Upper lobe of left lung (tissue), 6 donors: ENCODE results near the gene KCNK13. TPM values are rescaled to one million over a fixed set of nuclear protein-coding genes. Genes with fewer than 3 reads are reported as not detected.
A peak's percentile ranks its signal among the peaks of the same experiment; 100 is the strongest.

Experiments
- ATAC-seq, 2 donors: fragments of 200-7000 bp; cut with Tn5 transposase; one replicate each; pipeline ENCODE4 v1.9.1; 2022; ENCODE audit warnings: mild to moderate bottlenecking in 2 of 2, moderate library complexity in 2 of 2; ENCODE audit not compliant: low FRiP score in 2 of 2
- DNase-seq, 2 donors: peaks; one replicate each; pipeline ENCODE4 v3.0.0-alpha.2; 2019 to 2020
- H3K27ac ChIP-seq, 4 donors: fragments of 200-600 bp; sonication (generic); one replicate each; pipeline ENCODE4 v1.5.1; 2016 to 2019
- H3K27me3 ChIP-seq, 4 donors: fragments of 200-600 bp; sonication (generic); one replicate each; pipeline ENCODE4 v1.5.1; 2017 to 2019
- H3K36me3 ChIP-seq, 4 donors: fragments of 200-600 bp; sonication (generic); one replicate each; pipeline ENCODE4 v1.5.1; 2016 to 2019
- H3K4me1 ChIP-seq, 4 donors: fragments of 200-600 bp; sonication (generic); one replicate each; pipeline ENCODE4 v1.5.1; 2018 to 2019
- H3K4me3 ChIP-seq, 4 donors: fragments of 200-600 bp; sonication (generic); one replicate each; pipeline ENCODE4 v1.5.1; 2017 to 2019; ENCODE audit warnings: mild to moderate bottlenecking in 2 of 4, moderate library complexity in 1 of 4
- H3K9me3 ChIP-seq, 4 donors: fragments of 200-600 bp; sonication (generic); one replicate each; pipeline ENCODE4 v1.5.1; 2018 to 2019
- EP300 ChIP-seq, 4 donors: sonication (generic); formaldehyde crosslinking; IDR thresholded peaks; one replicate each; pipeline ENCODE4 v1.5.1; 2017; ENCODE audit warnings: antibody characterized with exemption in 4 of 4, control low read depth in 2 of 4
- POLR2A ChIP-seq, 4 donors: fragments of 450-650 bp; IDR thresholded peaks; one replicate each; pipeline ENCODE4 v1.5.1; 2016 to 2017; ENCODE audit warnings: antibody characterized with exemption in 4 of 4, mild to moderate bottlenecking in 2 of 4
- POLR2AphosphoS5 ChIP-seq, 2 donors: sonication (generic); formaldehyde crosslinking; IDR thresholded peaks; one replicate each; pipeline ENCODE4 v1.5.1; 2017; ENCODE audit warnings: antibody characterized with exemption in 2 of 2
- WGBS, 2 donors: methylation state at CpG; one replicate each; pipeline ENCODE4 v1.1.5; 2017 to 2018; 5-methylcytosine and 5-hydroxymethylcytosine counted together
- total RNA-seq, 6 donors: library from RNA; depleted of rRNA in 4 of 6; stranded (reverse); fragments of >200 nt in 4 of 6; gene quantifications; one replicate each; pipeline versions ENCODE4 v1.1.0 to v1.2.1, GENCODE V29; 2016 to 2021
- TF ChIP-seq, protein P1 (sequence below), 6 experiments: fragments of 450-650 bp in 4 of 6; fragments of 200-600 bp in 2 of 6; sonication (generic) in 2 of 6; IDR thresholded peaks; one replicate each; pipeline ENCODE4 v1.5.1; 2016 to 2019; ENCODE audit warnings: antibody characterized with exemption in 6 of 6
- donor health status: DM: no; HTN: no; CAD: no; lungs with moderate emphysema.
- donor health status: DM: no; HTN: yes; CAD: no; lungs with severe emphysema.

Gene KCNK13
- 1 to 10 TPM in 3 of 6 donors, under 1 TPM in 1, not detected in 2; 0.22 to 3.0 (median 1.2) TPM for total RNA-seq

DNA sequence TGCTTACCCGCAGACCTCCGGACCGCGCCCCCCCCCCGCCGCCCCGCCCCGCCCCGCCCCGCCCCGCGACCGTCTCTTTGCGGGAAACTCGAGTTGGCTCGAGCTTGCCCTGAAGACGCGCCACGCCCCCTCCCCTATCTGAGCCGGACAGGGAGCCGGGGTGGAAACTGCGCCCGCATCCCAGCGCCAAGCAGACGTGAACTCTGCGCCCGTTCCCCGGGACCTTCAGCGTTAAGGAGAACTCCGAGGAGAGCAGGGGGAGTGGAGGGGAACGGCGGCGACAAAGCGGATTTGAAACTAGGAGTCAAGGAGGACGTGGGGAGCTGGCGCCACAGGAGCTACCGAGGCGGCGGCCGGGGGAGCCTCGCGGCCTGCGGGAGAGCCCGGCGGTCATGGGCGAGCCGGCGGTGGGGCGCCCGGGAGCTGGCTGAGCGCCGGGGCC lies at the start of gene KCNK13:
TSS of gene KCNK13 (plus strand) at position 310 of the 442 bp plus-strand sequence. CDS start 212 bp downstream, outside the sequence.
- Histone ChIP-seq H3K27ac (no peak within 1 kb of the TSS), H3K36me3 (no peaks in the 10 kb centered on the region), H3K4me1 (peaks cover 25 to 29% (median 27%) of the 10 kb centered on the region in 4 donors), H3K27me3 (peaks cover 0 to 32% (median 15%) of the 10 kb centered on the region in 4 donors), H3K4me3 (peak within 1 kb of the TSS in 3 of 4 donors; percentile 35 to 56 (median 44)), H3K9me3 (no peaks in the 10 kb centered on the region)
- WGBS, 2 donors: 1 to 3% methylated on average over 29 to 38 of the region's 52 CpGs
- ATAC-seq: peak in 1 of 2 donors; percentile 57
- DNase-seq: peak in 1 of 2 donors; percentile 24
- no peak for TF ChIP-seq POLR2A (IDR thresholded peaks at IDR 0.05)
- TF ChIP-seq POLR2AphosphoS5 (IDR thresholded peaks at IDR 0.05): no peak
- TF ChIP-seq EP300 (IDR thresholded peaks at IDR 0.05): no peak
- TF ChIP-seq, protein P1, sequence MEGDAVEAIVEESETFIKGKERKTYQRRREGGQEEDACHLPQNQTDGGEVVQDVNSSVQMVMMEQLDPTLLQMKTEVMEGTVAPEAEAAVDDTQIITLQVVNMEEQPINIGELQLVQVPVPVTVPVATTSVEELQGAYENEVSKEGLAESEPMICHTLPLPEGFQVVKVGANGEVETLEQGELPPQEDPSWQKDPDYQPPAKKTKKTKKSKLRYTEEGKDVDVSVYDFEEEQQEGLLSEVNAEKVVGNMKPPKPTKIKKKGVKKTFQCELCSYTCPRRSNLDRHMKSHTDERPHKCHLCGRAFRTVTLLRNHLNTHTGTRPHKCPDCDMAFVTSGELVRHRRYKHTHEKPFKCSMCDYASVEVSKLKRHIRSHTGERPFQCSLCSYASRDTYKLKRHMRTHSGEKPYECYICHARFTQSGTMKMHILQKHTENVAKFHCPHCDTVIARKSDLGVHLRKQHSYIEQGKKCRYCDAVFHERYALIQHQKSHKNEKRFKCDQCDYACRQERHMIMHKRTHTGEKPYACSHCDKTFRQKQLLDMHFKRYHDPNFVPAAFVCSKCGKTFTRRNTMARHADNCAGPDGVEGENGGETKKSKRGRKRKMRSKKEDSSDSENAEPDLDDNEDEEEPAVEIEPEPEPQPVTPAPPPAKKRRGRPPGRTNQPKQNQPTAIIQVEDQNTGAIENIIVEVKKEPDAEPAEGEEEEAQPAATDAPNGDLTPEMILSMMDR (IDR thresholded peaks at IDR 0.05): no peak

DNA sequence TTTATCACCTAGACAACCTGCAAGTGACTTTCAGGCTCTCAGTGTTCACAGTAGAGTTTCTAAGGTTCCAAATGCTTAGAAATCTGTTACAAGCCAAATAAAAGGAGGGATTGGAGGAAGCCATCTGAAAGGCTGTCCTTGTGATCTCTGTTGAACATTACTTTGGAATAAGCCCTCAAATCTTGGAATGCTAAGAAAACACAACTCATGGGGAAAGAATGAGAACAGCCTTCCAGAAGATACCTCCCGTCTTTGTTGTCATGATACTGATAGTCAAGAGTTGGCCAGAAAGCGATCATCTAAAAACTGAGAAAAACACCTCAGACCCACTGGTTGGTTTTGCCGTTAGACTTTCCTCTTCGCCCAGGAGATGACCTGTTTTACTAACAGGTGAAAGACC lies 44.4 kb upstream of the KCNK13 start:
- Histone ChIP-seq H3K27ac (no peak overlapping the region), H3K36me3 (peaks cover 0 to 17% (median 11%) of the 10 kb centered on the region in 4 donors), H3K4me1 (no peaks in the 10 kb centered on the region), H3K27me3 (no peaks in the 10 kb centered on the region), H3K9me3 (no peaks in the 10 kb centered on the region), H3K4me3 (no peak overlapping the region)
- ATAC-seq (no peak), DNase-seq (no peak)
- TF ChIP-seq POLR2AphosphoS5 (IDR thresholded peaks at IDR 0.05) (no peak), POLR2A (IDR thresholded peaks at IDR 0.05) (no peak), EP300 (IDR thresholded peaks at IDR 0.05) (no peak)
- TF ChIP-seq, protein P1 (IDR thresholded peaks at IDR 0.05): no peak
- 93 to 97% methylated on average over 4 of the region's 4 CpGs for WGBS, 2 donors

DNA sequence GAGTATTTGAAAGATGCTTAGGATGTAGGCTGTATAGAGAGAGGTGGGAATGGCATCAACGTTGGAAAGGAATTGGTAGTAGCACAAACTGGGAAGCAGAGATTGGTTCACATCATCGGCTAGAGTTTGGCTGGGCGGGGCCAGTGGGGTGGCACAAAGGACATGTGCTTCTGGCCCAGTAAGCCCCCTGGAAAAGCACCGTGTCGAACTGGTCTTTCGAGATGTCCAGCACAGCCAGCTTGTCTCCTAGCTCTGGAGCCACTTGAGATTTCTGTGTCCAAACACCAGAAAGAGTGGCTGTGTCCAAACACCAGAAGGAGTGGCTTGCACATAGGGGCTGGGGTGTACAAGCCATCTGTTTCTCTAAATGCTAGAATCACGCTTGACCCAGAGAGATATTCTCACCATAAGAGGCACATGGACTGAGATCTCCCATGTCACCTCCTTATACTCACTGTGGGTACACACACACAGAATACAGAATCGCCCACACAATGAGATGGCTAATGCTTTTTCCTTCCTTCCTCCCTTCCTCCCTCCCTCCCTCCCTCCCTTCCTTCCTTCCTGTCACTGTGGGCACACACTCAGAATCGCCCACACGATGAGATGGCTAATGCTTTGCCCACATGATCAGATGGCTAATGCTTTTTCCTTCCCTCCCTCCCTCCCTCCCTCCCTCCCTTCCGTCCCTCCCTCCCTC lies 41.8 kb upstream of the KCNK13 start:
- no peaks in the 10 kb centered on the region for H3K9me3 ChIP-seq
- peaks cover 0 to 30% (median 17%) of the 10 kb centered on the region in 4 donors for H3K36me3 ChIP-seq
- DNase-seq: no peak
- no peak for ATAC-seq
- no peaks in the 10 kb centered on the region for H3K4me1 ChIP-seq
- TF ChIP-seq POLR2AphosphoS5 (IDR thresholded peaks at IDR 0.05) (no peak), EP300 (IDR thresholded peaks at IDR 0.05) (no peak), POLR2A (IDR thresholded peaks at IDR 0.05) (no peak)
- TF ChIP-seq, protein P1 (IDR thresholded peaks at IDR 0.05): no peak
- H3K4me3 ChIP-seq: no peak overlapping the region
- no peaks in the 10 kb centered on the region for H3K27me3 ChIP-seq
- WGBS, 2 donors: 74 to 78% methylated on average over 9 to 10 of the region's 11 CpGs
- no peak overlapping the region for H3K27ac ChIP-seq

DNA sequence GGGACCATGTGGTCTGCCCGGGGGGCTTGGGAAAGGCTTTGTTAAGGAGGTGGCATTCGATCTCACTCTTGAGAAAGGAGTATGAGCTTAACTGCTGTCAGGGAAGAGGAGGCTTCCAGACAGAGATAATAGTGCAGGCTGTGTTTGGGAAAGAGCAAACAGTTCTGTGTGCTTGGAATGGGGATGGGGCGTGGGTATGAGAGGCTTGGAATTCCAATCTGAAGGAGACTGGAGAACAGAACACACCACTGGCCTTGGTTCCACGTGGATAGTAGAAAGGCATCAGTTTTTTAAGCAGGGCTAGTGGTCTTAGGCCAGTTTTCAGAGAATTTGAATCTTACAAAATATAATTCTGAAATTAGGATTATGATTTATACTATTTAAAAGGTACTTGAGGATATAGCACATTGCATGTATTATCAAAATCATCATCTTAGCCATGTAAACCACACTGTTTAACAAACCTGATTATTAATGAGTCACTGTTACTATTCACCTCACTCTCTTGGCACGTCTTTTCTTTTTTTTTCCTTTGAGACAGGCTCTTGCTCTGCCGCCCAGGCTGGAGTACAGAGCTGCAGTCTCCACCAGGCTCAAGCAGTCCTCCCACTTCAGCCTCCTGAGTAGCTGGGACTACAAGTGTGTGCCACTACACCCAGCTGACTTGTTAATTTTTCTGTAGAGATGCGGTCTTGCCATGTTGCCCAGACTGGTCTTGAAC lies 38.5 kb upstream of the KCNK13 start:
- no peaks in the 10 kb centered on the region for H3K27me3 ChIP-seq
- H3K36me3 ChIP-seq: peaks cover 0 to 32% (median 16%) of the 10 kb centered on the region in 4 donors
- TF ChIP-seq POLR2AphosphoS5 (IDR thresholded peaks at IDR 0.05): no peak
- TF ChIP-seq, protein P1 (IDR thresholded peaks at IDR 0.05): no peak
- TF ChIP-seq EP300 (IDR thresholded peaks at IDR 0.05): no peak
- TF ChIP-seq POLR2A (IDR thresholded peaks at IDR 0.05): no peak
- DNase-seq: no peak
- H3K4me3 ChIP-seq: no peak overlapping the region
- no peak for ATAC-seq
- H3K27ac ChIP-seq: no peak overlapping the region
- H3K4me1 ChIP-seq: no peaks in the 10 kb centered on the region
- WGBS, 2 donors: 91 to 92% methylated on average over 7 of the region's 7 CpGs
- H3K9me3 ChIP-seq: no peaks in the 10 kb centered on the region
